Colonic mucosa (tissue), 4 donors: ENCODE measurements around the gene HDAC4. TPM values are rescaled to one million over a fixed set of nuclear protein-coding genes. Genes with fewer than 3 reads are reported as not detected.

Experiments used
- DNase-seq: peaks from one replicate; pipeline ENCODE4 v3.0.0-alpha.2; 2020
- H3K27ac ChIP-seq: fragments of 200-600 bp; one replicate; pipeline ENCODE4 v1.8.0; 2021
- H3K27me3 ChIP-seq: fragments of 200-600 bp; one replicate; pipeline ENCODE4 v1.8.0; 2021
- H3K36me3 ChIP-seq: fragments of 200-600 bp; one replicate; pipeline ENCODE4 v1.8.0; 2021
- H3K4me1 ChIP-seq: fragments of 200-600 bp; one replicate; pipeline ENCODE4 v1.8.0; 2021; ENCODE audit warnings: mild to moderate bottlenecking
- H3K4me3 ChIP-seq: fragments of 200-600 bp; one replicate; pipeline ENCODE4 v1.8.0; 2021
- H3K9ac ChIP-seq, 2 donors: one replicate each; pipeline ENCODE4 v1.7.0; 2013; ENCODE audit warnings: control low read depth in 2 of 2, low read depth in 2 of 2, low read length in 2 of 2
- H3K9me3 ChIP-seq: fragments of 200-600 bp; one replicate; pipeline ENCODE4 v1.8.0; 2021
- CTCF ChIP-seq: fragments of 200-600 bp; IDR thresholded peaks from one replicate; pipeline ENCODE4 v1.8.0; 2022; ENCODE audit warnings: antibody characterized with exemption, mild to moderate bottlenecking
- intact Hi-C: fragments of 100-400 bp; cut with DNase I; formaldehyde crosslinking; loops from one replicate; pipeline ENCODE4 v1.14.1; 2022
- total RNA-seq, 2 donors: library from RNA; stranded (reverse); fragmentation: NEBNext Ultra II Directional in 1 of 2; extraction: Animal tissue kit (Norgen Biotek cat#: 25700) in 1 of 2; gene quantifications; one replicate each; pipeline ENCODE4 v1.2.1, GENCODE V29; 2021
- donor health status: healthy.
- donor health status: DM: no; HTN: no; CAD: no.
- donor health status: DM: no; HTN: no; CAD: no.

Gene HDAC4
- total RNA-seq, 2 donors from 2014 or later = 35.3 to 46.8 TPM

DNA sequence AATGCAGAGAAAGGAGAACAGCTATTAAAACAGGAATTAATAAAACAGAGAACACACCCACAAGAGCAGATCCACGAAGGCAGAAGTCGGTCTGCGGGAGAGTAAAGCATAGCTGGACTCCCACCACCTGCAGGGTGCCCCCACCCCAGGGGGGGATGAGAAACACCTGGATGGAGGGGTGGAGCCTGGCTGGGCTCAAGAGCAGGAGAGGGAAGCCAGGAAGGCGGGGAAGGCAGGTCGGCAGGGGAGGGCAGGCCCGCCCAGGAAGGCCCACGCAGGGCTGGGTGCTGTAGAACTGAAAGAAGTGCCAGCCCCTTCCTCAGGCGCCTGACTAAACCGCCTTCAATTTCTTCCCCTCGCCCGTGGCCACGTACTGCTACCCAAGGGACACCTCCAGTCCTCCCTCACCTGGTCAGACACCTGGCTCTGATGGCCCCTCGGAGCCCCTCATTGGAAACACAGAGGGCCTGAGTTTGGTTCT, 175.4 kb downstream of the HDAC4 start:
- Histone ChIP-seq H3K36me3 (no peaks in the 10 kb centered on the region), H3K4me1 (peaks cover 10% of the 10 kb centered on the region), H3K4me3 (no peak overlapping the region), H3K27ac (peak overlapping the region; percentile 10), H3K9me3 (no peaks in the 10 kb centered on the region), H3K27me3 (no peaks in the 10 kb centered on the region), H3K9ac (peak overlapping the region in 1 of 2 donors; percentile 16)
- no peak for TF ChIP-seq CTCF
- intact Hi-C loops = no loop called here
- DNase-seq = no peak

DNA sequence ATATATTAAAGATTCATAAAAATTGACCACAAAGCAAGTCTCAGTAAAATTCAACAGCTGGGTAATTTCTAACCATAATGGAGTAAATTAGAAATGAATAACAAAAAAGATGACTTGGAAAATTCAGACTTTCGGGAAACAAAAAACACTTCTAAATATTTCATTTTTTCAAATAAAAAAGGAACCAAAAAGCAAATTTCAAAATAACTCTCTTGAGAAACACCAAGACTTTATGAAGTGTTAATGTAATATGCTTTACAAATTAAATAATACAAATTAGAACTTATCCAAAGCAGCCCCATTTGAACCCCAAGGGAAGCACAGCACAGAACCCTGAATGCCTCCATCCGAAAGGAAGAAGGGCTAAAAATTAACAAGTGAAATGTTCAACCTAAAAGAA, 175.9 kb downstream of the HDAC4 start:
- peak overlapping the region; percentile 10 for H3K27ac ChIP-seq
- no peak for TF ChIP-seq CTCF
- H3K9ac ChIP-seq = peak overlapping the region in 1 of 2 donors; percentile 16
- no peaks in the 10 kb centered on the region for H3K36me3 ChIP-seq
- peaks cover 10% of the 10 kb centered on the region for H3K4me1 ChIP-seq
- no peak overlapping the region for H3K4me3 ChIP-seq
- H3K9me3 ChIP-seq = no peaks in the 10 kb centered on the region
- intact Hi-C loops = no loop called here
- DNase-seq = no peak
- no peaks in the 10 kb centered on the region for H3K27me3 ChIP-seq

DNA sequence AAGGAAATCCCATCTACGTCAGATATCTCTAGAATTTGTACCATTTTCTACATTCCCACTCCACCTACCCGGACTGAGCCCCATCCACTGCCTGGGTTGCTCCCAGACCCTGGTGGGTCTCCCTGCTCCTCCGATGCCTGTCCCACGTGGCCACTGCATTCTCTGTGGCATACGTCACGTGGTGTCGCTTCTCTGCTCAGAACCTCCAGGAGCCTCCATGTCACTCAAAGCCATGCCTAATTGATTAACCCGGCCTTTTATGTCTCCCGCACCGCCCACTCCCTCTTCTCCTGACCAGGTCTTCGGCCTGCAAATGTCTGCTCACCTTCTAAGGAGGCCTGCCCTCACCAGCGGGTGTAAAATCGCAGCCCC, 176.6 kb downstream of the HDAC4 start:
- no peak for TF ChIP-seq CTCF
- Histone ChIP-seq H3K27ac (peak overlapping the region; percentile 64), H3K9ac (no peak overlapping the region), H3K4me1 (peaks cover 10% of the 10 kb centered on the region), H3K9me3 (no peaks in the 10 kb centered on the region), H3K36me3 (no peaks in the 10 kb centered on the region), H3K27me3 (no peaks in the 10 kb centered on the region), H3K4me3 (no peak overlapping the region)
- no peak for DNase-seq
- intact Hi-C loops = no loop called here

- H3K36me3 ChIP-seq = no peaks in the 10 kb centered on the region
- H3K4me3 ChIP-seq = no peak overlapping the region
- H3K27ac ChIP-seq = peak overlapping the region; percentile 64
- no peak for TF ChIP-seq CTCF
- intact Hi-C loops = no loop called here
- peaks cover 10% of the 10 kb centered on the region for H3K4me1 ChIP-seq
- H3K9me3 ChIP-seq = no peaks in the 10 kb centered on the region
- H3K9ac ChIP-seq = peak overlapping the region; percentile 43 to 49
- H3K27me3 ChIP-seq = no peaks in the 10 kb centered on the region
- peak; percentile 74 for DNase-seq
Observed at GRCh38 chr2:239223310-239224198, 177.3 kb downstream of the HDAC4 start.

DNA sequence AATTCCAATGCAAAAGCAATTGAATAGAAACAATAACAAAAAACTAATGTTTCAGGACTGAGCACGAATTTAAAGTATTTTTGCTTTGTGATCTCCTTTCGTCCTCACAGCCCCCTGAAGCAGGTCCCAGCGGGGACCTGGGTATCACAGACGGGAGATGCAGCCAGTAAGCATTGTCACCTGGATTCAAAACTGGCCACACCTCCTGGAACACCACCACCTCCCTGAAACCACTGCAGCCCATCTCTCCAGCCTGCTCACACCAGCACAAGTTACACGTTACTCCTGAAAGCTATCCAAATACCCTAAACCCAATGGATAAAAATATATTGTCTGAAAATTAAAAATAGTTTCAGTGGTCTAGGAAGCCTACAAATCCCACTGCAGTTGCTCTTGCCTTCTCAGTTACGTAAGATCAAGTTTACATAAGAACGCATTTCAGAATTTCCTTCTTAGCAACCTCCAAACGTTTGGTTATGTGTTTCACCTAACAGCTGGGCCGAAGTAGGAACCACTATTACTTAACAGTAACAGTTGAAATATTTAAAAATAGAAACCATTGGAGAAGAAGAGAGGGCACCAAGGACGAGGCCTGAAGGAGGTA, 178.0 kb downstream of the HDAC4 start:
- Histone ChIP-seq H3K36me3 (no peaks in the 10 kb centered on the region), H3K27me3 (no peaks in the 10 kb centered on the region), H3K4me3 (no peak overlapping the region), H3K4me1 (peaks cover 10% of the 10 kb centered on the region), H3K9ac (peak overlapping the region in 1 of 2 donors; percentile 43), H3K9me3 (no peaks in the 10 kb centered on the region), H3K27ac (peak overlapping the region; percentile 64)
- no peak for TF ChIP-seq CTCF
- intact Hi-C loops = no loop called here
- DNase-seq = no peak
